ENCODE results near the gene KIF23. TPM values are rescaled to one million over a fixed set of nuclear protein-coding genes. Genes with fewer than 3 reads are reported as not detected.

KIF23 gene
- total RNA-seq = 10 to 100 TPM in 2 of 4 donors, 1 to 10 TPM in 2; 4.5 to 13.2 (median 8.9) TPM

GRCh38 chr15:69413822-69414700 is at the start of gene KIF23:
TSS of gene KIF23 (plus strand) at chr15:69414349. CDS start at chr15:69414466, 117 bp downstream.
- peaks cover 0 to 13% (median 3%) of the 10 kb centered on the region in 4 donors for H3K4me1 ChIP-seq
- DNase-seq (ENCODE audit: low spot score in 2 of 2) = peak; percentile 70 to 83
- 2 to 7% methylated on average over 28 to 78 of the region's 78 CpGs for WGBS, 2 donors
- H3K27me3 ChIP-seq = no peaks in the 10 kb centered on the region
- H3K9me3 ChIP-seq = no peaks in the 10 kb centered on the region
- TF ChIP-seq POLR2A (IDR thresholded peaks at IDR 0.05) (no peak), EP300 (IDR thresholded peaks at IDR 0.05) (peak in 1 of 2 donors; percentile 47)
- H3K27ac ChIP-seq = peak within 1 kb of the TSS in 3 of 4 donors; percentile 39 to 80 (median 56)
- no peaks in the 10 kb centered on the region for H3K36me3 ChIP-seq
- peak within 1 kb of the TSS; percentile 36 to 93 (median 70) for H3K4me3 ChIP-seq

- DNase-seq (ENCODE audit: low spot score in 2 of 2) = no peak
- no peak for TF ChIP-seq POLR2A (IDR thresholded peaks at IDR 0.05)
- TF ChIP-seq CTCF (IDR thresholded peaks at IDR 0.05) = no peak
- TF ChIP-seq EP300 (IDR thresholded peaks at IDR 0.05) = no peak
- Histone ChIP-seq H3K27me3 (no peaks in the 10 kb centered on the region), H3K36me3 (no peaks in the 10 kb centered on the region), H3K9me3 (no peaks in the 10 kb centered on the region), H3K27ac (no peak overlapping the region), H3K4me1 (no peaks in the 10 kb centered on the region), H3K4me3 (no peak overlapping the region)
- 83 to 85% methylated on average over 3 of the region's 3 CpGs for WGBS, 2 donors
Measured at GRCh38 chr15:69367236-69367635, 46.9 kb upstream of the KIF23 start.

- TF ChIP-seq POLR2A (IDR thresholded peaks at IDR 0.05) (no peak), CTCF (IDR thresholded peaks at IDR 0.05) (no peak), EP300 (IDR thresholded peaks at IDR 0.05) (no peak)
- whole genome bisulfite sequencing, 2 donors = 84 to 92% methylated on average over 2 of the region's 2 CpGs
Measured at GRCh38 chr15:69369631-69370030, 44.5 kb upstream of the KIF23 start.

GRCh38 chr15:69373406-69373805 is 40.7 kb upstream of the KIF23 start:
- TF ChIP-seq POLR2A (IDR thresholded peaks at IDR 0.05) (no peak), CTCF (IDR thresholded peaks at IDR 0.05) (no peak), EP300 (IDR thresholded peaks at IDR 0.05) (no peak)
- DNase-seq (ENCODE audit: low spot score in 2 of 2) = no peak
- no peak overlapping the region for H3K27ac ChIP-seq
- no peak overlapping the region for H3K4me3 ChIP-seq
- WGBS, 2 donors = 85 to 90% methylated on average over 6 of the region's 6 CpGs
- peaks cover 0 to 2% (median 0%) of the 10 kb centered on the region in 4 donors for H3K9me3 ChIP-seq
- H3K27me3 ChIP-seq = no peaks in the 10 kb centered on the region
- no peaks in the 10 kb centered on the region for H3K36me3 ChIP-seq
- no peaks in the 10 kb centered on the region for H3K4me1 ChIP-seq

More at GRCh38 chr15:69369631-69370030, 44.5 kb upstream of the KIF23 start:
- Histone ChIP-seq H3K9me3 (peaks cover 0 to 2% (median 0%) of the 10 kb centered on the region in 4 donors), H3K27ac (no peak overlapping the region), H3K36me3 (no peaks in the 10 kb centered on the region), H3K4me1 (no peaks in the 10 kb centered on the region), H3K27me3 (no peaks in the 10 kb centered on the region), H3K4me3 (no peak overlapping the region)
- no peak for DNase-seq (ENCODE audit: low spot score in 2 of 2)

- WGBS, 2 donors = 79 to 84% methylated on average over 8 of the region's 8 CpGs
- no peak for DNase-seq (ENCODE audit: low spot score in 2 of 2)
- Histone ChIP-seq H3K36me3 (no peaks in the 10 kb centered on the region), H3K9me3 (peaks cover 0 to 2% (median 0%) of the 10 kb centered on the region in 4 donors), H3K4me3 (no peak overlapping the region), H3K27me3 (no peaks in the 10 kb centered on the region), H3K4me1 (no peaks in the 10 kb centered on the region), H3K27ac (no peak overlapping the region)
- TF ChIP-seq POLR2A (IDR thresholded peaks at IDR 0.05) (no peak), CTCF (IDR thresholded peaks at IDR 0.05) (no peak), EP300 (IDR thresholded peaks at IDR 0.05) (no peak)
Measured at GRCh38 chr15:69375151-69375790, 38.9 kb upstream of the KIF23 start.
